GM19455 (cell line): ENCODE data around the gene RAD23A.

ENCODE experiments used
- ATAC-seq: cut with Tn5 transposase; IDR thresholded peaks from one replicate; pipeline ENCODE4 v1.9.1; 2021; ENCODE audit not compliant: unreplicated experiment

Gene RAD23A

GRCh38 chr19:13002166-13002898 lies 56.7 kb downstream of the RAD23A start:
- no peak for ATAC-seq

GRCh38 chr19:13003081-13003480 lies 57.4 kb downstream of the RAD23A start:
- ATAC-seq = no peak
